Trophoblast cell (in vitro differentiated cells and primary cell): ENCODE data around the gene TRMT112.

Experiments
- DNase-seq, 2 donors: peaks; one replicate each; pipeline ENCODE4 v3.0.0-alpha.2; 2016
- H2AFZ ChIP-seq: 2 replicates; pipeline ENCODE4 v1.6.1; 2013; ENCODE audit warnings: low read length, moderate library complexity, mild to moderate bottlenecking; ENCODE audit not compliant: insufficient read depth, poor library complexity
- H2AK5ac ChIP-seq: 2 replicates; pipeline ENCODE4 v1.6.1; 2013; ENCODE audit warnings: mild to moderate bottlenecking, low read length
- H2BK120ac ChIP-seq: 2 replicates; pipeline ENCODE4 v1.6.1; 2013; ENCODE audit warnings: low read length, mild to moderate bottlenecking, moderate library complexity; ENCODE audit not compliant: insufficient read depth, poor library complexity
- H2BK12ac ChIP-seq: 2 replicates; pipeline ENCODE4 v1.6.1; 2013; ENCODE audit warnings: mild to moderate bottlenecking, low read length, moderate library complexity
- H2BK5ac ChIP-seq: 2 replicates; pipeline ENCODE4 v1.6.1; 2013; ENCODE audit warnings: low read length, low read depth, moderate library complexity, mild to moderate bottlenecking; ENCODE audit not compliant: poor library complexity
- H3K14ac ChIP-seq: 2 replicates; pipeline ENCODE4 v1.6.1; 2013; ENCODE audit warnings: mild to moderate bottlenecking, low read length
- H3K18ac ChIP-seq: 2 replicates; pipeline ENCODE4 v1.6.1; 2013; ENCODE audit warnings: mild to moderate bottlenecking, low read length
- H3K23ac ChIP-seq: 2 replicates; pipeline ENCODE4 v1.6.1; 2013; ENCODE audit warnings: low read length
- H3K27ac ChIP-seq: 2 replicates; pipeline ENCODE4 v1.5.1; 2013; ENCODE audit warnings: low read depth, mild to moderate bottlenecking, inconsistent platforms, low read length, moderate library complexity
- H3K27me3 ChIP-seq: 2 replicates; pipeline ENCODE4 v1.6.1; 2013; ENCODE audit warnings: inconsistent platforms, mild to moderate bottlenecking, low read length, moderate library complexity; ENCODE audit not compliant: insufficient read depth
- H3K36me3 ChIP-seq, 2 experiments: 1 replicate in 1 of 2; 2 replicates in 1 of 2; pipeline ENCODE4 v1.6.1; 2013; ENCODE audit warnings: low read length in 2 of 2, mild to moderate bottlenecking in 2 of 2, moderate library complexity in 1 of 2; ENCODE audit not compliant: insufficient read depth in 2 of 2, control insufficient read depth in 1 of 2
- H3K4ac ChIP-seq: 2 replicates; pipeline ENCODE4 v1.6.1; 2013; ENCODE audit warnings: low read depth, mild to moderate bottlenecking, low read length, moderate library complexity
- H3K4me1 ChIP-seq, 2 experiments: 1 replicate in 1 of 2; 2 replicates in 1 of 2; pipeline ENCODE4 v1.6.1; 2013; ENCODE audit warnings: low read length in 2 of 2, mild to moderate bottlenecking in 2 of 2, moderate library complexity in 1 of 2; ENCODE audit not compliant: insufficient read depth in 2 of 2, control insufficient read depth in 1 of 2
- H3K4me2 ChIP-seq: 2 replicates; pipeline ENCODE4 v1.6.1; 2013; ENCODE audit warnings: inconsistent platforms, mild to moderate bottlenecking, low read length, moderate library complexity
- H3K4me3 ChIP-seq: 2 replicates; pipeline ENCODE4 v1.5.1; 2013; ENCODE audit warnings: mild to moderate bottlenecking, low read depth, low read length, inconsistent platforms
- H3K79me1 ChIP-seq: one replicate; pipeline ENCODE4 v1.6.1; 2013; ENCODE audit warnings: low read length
- H3K79me2 ChIP-seq: 2 replicates; pipeline ENCODE4 v1.6.1; 2013; ENCODE audit warnings: low read length, mild to moderate bottlenecking; ENCODE audit not compliant: control insufficient read depth, insufficient read depth, poor library complexity
- H3K9ac ChIP-seq: 2 replicates; pipeline ENCODE4 v1.6.1; 2013; ENCODE audit warnings: mild to moderate bottlenecking, low read length
- H3K9me3 ChIP-seq: 2 replicates; pipeline ENCODE4 v1.6.1; 2013; ENCODE audit warnings: low read depth, mild to moderate bottlenecking, control low read depth, inconsistent platforms, low read length; ENCODE audit not compliant: insufficient read depth
- H4K12ac ChIP-seq: 2 replicates; pipeline ENCODE4 v1.6.1; 2013; ENCODE audit warnings: low read depth, mild to moderate bottlenecking, low read length, moderate library complexity
- H4K8ac ChIP-seq: 2 replicates; pipeline ENCODE4 v1.6.1; 2013; ENCODE audit warnings: low read depth, mild to moderate bottlenecking, low read length, moderate library complexity
- H4K91ac ChIP-seq: one replicate; pipeline ENCODE4 v1.6.1; 2013; ENCODE audit warnings: low read depth, mild to moderate bottlenecking, low read length, moderate library complexity
- WGBS: extraction: QIAGEN DNeasy Blood & Tissue Kit; methylation state at CpG from one replicate; pipeline ENCODE4 v1.1.7; 2013; ENCODE audit warnings: missing lambda C conversion rate; ENCODE audit not compliant: insufficient read length, insufficient coverage; ENCODE audit errors: extremely low coverage; 5-methylcytosine and 5-hydroxymethylcytosine counted together

The TRMT112 gene

DNA sequence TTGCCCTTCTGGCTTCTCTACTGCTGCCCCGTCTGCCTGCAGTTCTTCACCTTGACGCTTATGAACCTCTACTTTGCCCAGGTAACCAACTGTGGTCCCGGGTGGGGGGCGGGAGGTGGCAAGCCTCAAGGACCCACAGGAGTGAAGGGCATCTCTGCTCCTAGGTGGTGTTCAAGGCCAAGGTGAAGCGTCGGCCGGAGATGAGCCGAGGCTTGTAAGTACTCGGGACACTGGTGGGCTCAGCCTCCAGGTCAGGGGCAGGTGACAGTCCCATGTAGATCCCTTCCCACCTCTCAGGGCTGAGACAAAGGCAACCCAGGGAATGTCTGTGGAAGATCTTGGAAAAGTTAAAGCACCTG lies 30.6 kb downstream of the TRMT112 start:
- Histone ChIP-seq H3K9ac (no peak overlapping the region), H3K27me3 (peaks cover 15% of the 10 kb centered on the region), H3K79me1 (peaks cover 14% of the 10 kb centered on the region), H3K14ac (no peak overlapping the region), H3K4me1 (peaks cover 14 to 21% of the 10 kb centered on the region in 2 experiments), H4K91ac (no peak overlapping the region), H2BK12ac (no peak overlapping the region), H4K12ac (no peak overlapping the region), H3K4me2 (no peak overlapping the region), H2AK5ac (no peak overlapping the region), H3K23ac (no peak overlapping the region), H3K4ac (no peak overlapping the region), H3K9me3 (peaks cover 4% of the 10 kb centered on the region), H2BK5ac (no peak overlapping the region), H2BK120ac (no peak overlapping the region), H3K4me3 (peak overlapping the region; percentile 0), H4K8ac (no peak overlapping the region), H3K18ac (no peak overlapping the region), H3K79me2 (peaks cover 7% of the 10 kb centered on the region), H3K27ac (no peak overlapping the region), H3K36me3 (peaks cover 9 to 16% of the 10 kb centered on the region in 2 experiments), H2AFZ (no peak overlapping the region)
- DNase-seq: no peak
- WGBS: no CpG with 5 or more reads among the region's 9 CpGs

DNA sequence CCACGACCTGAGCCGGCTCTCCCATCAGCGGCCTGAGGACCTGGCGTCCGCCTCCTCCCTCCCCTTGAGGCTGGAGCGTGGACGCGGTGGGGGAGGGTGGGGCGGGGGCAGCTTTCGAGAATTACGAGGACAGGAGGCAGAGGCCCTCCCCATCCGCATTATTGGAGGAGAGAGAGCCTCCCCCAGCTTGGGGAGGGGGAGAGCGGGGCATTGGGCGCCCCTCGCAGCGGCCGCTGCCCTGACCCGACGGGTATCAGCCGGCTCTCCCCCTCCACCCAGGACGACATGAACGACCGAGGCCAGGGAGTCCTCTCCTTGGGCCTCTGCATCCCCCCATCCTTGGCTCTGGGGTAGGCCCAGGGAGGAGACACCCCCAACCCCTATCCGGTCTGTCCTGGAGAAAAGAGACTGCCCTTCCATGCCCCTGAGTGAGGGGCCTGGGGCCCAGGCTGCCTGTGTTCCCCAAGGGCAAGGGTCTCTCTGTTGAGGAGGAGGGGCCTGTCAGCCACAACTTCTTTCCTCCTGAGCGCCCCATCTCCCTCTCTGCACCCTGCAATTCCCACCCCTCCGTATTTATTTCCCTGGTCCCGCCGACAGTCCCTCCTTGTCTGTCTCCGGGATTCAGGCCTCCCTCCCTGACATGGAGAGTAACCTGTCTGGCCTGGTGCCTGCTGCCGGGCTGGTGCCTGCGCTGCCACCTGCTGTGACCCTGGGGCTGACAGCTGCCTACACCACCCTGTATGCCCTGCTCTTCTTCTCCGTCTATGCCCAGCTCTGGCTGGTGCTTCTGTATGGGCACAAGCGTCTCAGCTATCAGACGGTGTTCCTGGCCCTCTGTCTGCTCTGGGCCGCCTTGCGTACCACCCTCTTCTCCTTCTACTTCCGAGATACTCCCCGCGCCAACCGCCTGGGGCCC lies 31.2 kb downstream of the TRMT112 start:
- WGBS: no CpG with 5 or more reads among the region's 40 CpGs
- Histone ChIP-seq H3K4me3 (peak overlapping the region; percentile 86), H3K9me3 (peaks cover 2% of the 10 kb centered on the region), H3K27ac (no peak overlapping the region), H4K12ac (peak overlapping the region; percentile 49), H2AK5ac (peak overlapping the region; percentile 77), H3K36me3 (peaks cover 9 to 18% of the 10 kb centered on the region in 2 experiments), H3K14ac (peak overlapping the region; percentile 41), H3K9ac (peak overlapping the region; percentile 8), H2BK5ac (no peak overlapping the region), H3K27me3 (peaks cover 8% of the 10 kb centered on the region), H3K4me1 (peaks cover 14 to 18% of the 10 kb centered on the region in 2 experiments), H2BK12ac (no peak overlapping the region), H4K91ac (peak overlapping the region; percentile 41), H3K4ac (peak overlapping the region; percentile 46), H3K79me1 (peaks cover 14% of the 10 kb centered on the region), H2AFZ (peak overlapping the region; percentile 38), H3K4me2 (peak overlapping the region; percentile 100), H4K8ac (peak overlapping the region; percentile 76), H2BK120ac (peak overlapping the region; percentile 16), H3K23ac (no peak overlapping the region), H3K79me2 (peaks cover 7% of the 10 kb centered on the region), H3K18ac (peak overlapping the region; percentile 28)
- DNase-seq: no peak

DNA sequence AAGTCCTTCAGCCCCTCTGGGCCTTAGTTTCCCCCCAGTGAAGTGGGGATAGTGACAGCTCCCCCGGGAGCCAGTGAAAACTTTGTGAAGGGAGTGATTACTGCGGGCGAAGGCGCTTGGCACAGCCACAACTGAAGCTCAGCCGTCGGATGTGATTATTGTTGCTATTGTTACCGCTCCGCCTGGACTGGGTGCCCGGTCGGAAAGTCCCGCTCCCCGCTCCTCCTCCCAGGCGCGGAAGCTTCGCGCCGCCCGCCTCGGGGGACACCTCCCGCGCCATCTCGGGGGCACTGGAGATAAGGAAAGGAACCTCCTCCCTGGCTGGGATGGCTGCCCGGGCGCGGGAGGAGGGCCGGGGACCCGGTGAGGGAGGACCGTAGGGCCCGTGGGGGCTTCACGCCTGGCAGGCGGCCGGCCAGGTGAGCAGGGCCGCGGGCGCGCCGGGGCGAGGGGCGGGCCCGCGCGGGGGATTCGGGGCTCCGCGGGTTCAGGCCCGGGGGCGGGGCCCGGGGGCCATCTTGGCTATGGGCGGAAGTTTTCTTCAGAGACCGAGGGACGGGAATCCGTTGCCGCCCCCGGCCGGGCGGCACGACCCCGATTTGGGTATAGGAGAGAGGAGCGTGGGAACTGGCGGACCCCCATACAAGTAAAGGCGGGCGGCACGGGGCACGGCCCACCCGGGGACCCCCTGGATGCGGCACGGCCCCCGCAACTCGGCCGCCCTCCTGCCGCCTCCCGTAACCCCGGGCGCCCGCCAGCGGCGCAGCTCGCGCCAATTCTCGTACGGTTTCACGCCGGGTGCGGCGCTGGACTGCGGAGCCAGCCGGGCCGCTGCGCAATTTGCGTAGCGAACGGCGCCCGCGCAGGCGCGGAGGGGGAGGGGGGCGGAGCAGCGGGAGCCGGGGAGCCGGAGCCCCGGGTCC lies 32.1 kb downstream of the TRMT112 start, which contains the start of gene GPR137:
GPR137 (plus strand) TSS at position 887 of the 923 bp plus-strand sequence. CDS start 677 bp downstream, outside the sequence.
- Histone ChIP-seq H2BK5ac (peak within 1 kb of the TSS; percentile 63), H3K27ac (peak within 1 kb of the TSS; percentile 77), H2AK5ac (peak within 1 kb of the TSS; percentile 77), H3K14ac (peak within 1 kb of the TSS; percentile 41), H3K9ac (peak within 1 kb of the TSS; percentile 86), H4K8ac (peak within 1 kb of the TSS; percentile 81), H3K79me2 (peaks cover 7% of the 10 kb centered on the region), H3K79me1 (peaks cover 14% of the 10 kb centered on the region), H2AFZ (peak within 1 kb of the TSS; percentile 80), H3K18ac (peak within 1 kb of the TSS; percentile 32), H4K91ac (peak within 1 kb of the TSS; percentile 76), H3K36me3 (peaks cover 9 to 18% of the 10 kb centered on the region in 2 experiments), H3K27me3 (peaks cover 3% of the 10 kb centered on the region), H3K9me3 (peaks cover 2% of the 10 kb centered on the region), H3K4me1 (peaks cover 14 to 18% of the 10 kb centered on the region in 2 experiments), H3K4me3 (peak within 1 kb of the TSS; percentile 86), H3K4me2 (peak within 1 kb of the TSS; percentile 100), H2BK120ac (peak within 1 kb of the TSS; percentile 59), H3K4ac (peak within 1 kb of the TSS; percentile 46), H4K12ac (peak within 1 kb of the TSS; percentile 49), H2BK12ac (no peak within 1 kb of the TSS), H3K23ac (no peak within 1 kb of the TSS)
- DNase-seq: peak; percentile 67 to 81
- WGBS: no CpG with 5 or more reads among the region's 102 CpGs
